Right lobe of liver (tissue), 6 donors: ENCODE results near the gene PRR36. TPM values are rescaled to one million over a fixed set of nuclear protein-coding genes. Genes with fewer than 3 reads are reported as not detected.

Experiments used
- ATAC-seq, 4 donors: fragments of 200-7000 bp; cut with Tn5 transposase; one replicate each; pipeline ENCODE4 v1.9.1; 2020; ENCODE audit warnings: mild to moderate bottlenecking in 4 of 4, moderate library complexity in 4 of 4
- DNase-seq, 3 donors: peaks; one replicate each; pipeline ENCODE4 v3.0.0-alpha.2; 2020
- H3K27ac ChIP-seq, 3 donors: fragments of 200-600 bp; one replicate each; pipeline ENCODE4 v1.8.0; 2022
- H3K27me3 ChIP-seq, 2 donors: fragments of 200-600 bp; one replicate each; pipeline ENCODE4 v1.8.0; 2022
- H3K36me3 ChIP-seq, 4 donors: fragments of 200-600 bp; sonication (generic) in 1 of 4; one replicate each; pipeline versions ENCODE4 v1.5.1 to v1.8.0; 2017 to 2022; ENCODE audit warnings: control low read depth in 1 of 4
- H3K4me1 ChIP-seq, 4 donors: fragments of 200-600 bp; sonication (generic) in 1 of 4; one replicate each; pipeline versions ENCODE4 v1.5.1 to v1.8.0; 2017 to 2022; ENCODE audit warnings: control low read depth in 1 of 4
- H3K4me3 ChIP-seq, 3 donors: fragments of 200-600 bp; one replicate each; pipeline ENCODE4 v1.8.0; 2022
- H3K9me3 ChIP-seq, 4 donors: fragments of 200-600 bp; sonication (generic) in 1 of 4; one replicate each; pipeline versions ENCODE4 v1.5.1 to v1.8.0; 2017 to 2022; ENCODE audit warnings: control low read depth in 1 of 4
- POLR2A ChIP-seq: fragments of 450-650 bp; IDR thresholded peaks from one replicate; pipeline ENCODE4 v1.6.1; 2017; ENCODE audit warnings: antibody characterized with exemption, mild to moderate bottlenecking
- WGBS: methylation state at CpG from one replicate; pipeline ENCODE4 v1.1.6; 2018; ENCODE audit warnings: low coverage, low lambda C conversion rate; ENCODE audit not compliant: insufficient coverage; ENCODE audit errors: missing lambda C conversion rate; 5-methylcytosine and 5-hydroxymethylcytosine counted together
- intact Hi-C, 2 donors: fragments of 100-400 bp; cut with DNase I; formaldehyde crosslinking; loops; one replicate each; pipeline versions ENCODE4 v1.11.2 to v1.14.1; 2022
- total RNA-seq, 6 experiments: library from RNA; depleted of rRNA in 2 of 6; stranded (reverse); fragments of >200 nt in 2 of 6; fragmentation: NEBNext Ultra II Directional in 3 of 6; extraction: Animal tissue kit (Norgen Biotek cat#: 25700) in 3 of 6; gene quantifications; one replicate each; pipeline versions ENCODE4 v1.1.0 to v1.2.4, GENCODE V29; 2016 to 2023
- TF ChIP-seq, protein P1 (sequence below), 4 donors: fragments of 200-600 bp in 3 of 4; fragments of 450-650 bp in 1 of 4; IDR thresholded peaks; one replicate each; pipeline versions ENCODE4 v1.5.1 to v1.8.0; 2016 to 2022; ENCODE audit warnings: antibody characterized with exemption in 4 of 4, mild to moderate bottlenecking in 2 of 4
- donor health status: DM: no; HTN: yes; CAD: no.
- donor health status: DM: no; HTN: no; CAD: no.
- donor health status: DM: no; HTN: no; CAD: no.
- donor health status: DM: no; HTN: yes; CAD: no.
- donor health status: DM: no; HTN: yes; CAD: no.

PRR36 gene
- total RNA-seq, 6 experiments from 2014 or later, result 0.07 to 0.37 (median 0.12) TPM; not detected in 2

DNA sequence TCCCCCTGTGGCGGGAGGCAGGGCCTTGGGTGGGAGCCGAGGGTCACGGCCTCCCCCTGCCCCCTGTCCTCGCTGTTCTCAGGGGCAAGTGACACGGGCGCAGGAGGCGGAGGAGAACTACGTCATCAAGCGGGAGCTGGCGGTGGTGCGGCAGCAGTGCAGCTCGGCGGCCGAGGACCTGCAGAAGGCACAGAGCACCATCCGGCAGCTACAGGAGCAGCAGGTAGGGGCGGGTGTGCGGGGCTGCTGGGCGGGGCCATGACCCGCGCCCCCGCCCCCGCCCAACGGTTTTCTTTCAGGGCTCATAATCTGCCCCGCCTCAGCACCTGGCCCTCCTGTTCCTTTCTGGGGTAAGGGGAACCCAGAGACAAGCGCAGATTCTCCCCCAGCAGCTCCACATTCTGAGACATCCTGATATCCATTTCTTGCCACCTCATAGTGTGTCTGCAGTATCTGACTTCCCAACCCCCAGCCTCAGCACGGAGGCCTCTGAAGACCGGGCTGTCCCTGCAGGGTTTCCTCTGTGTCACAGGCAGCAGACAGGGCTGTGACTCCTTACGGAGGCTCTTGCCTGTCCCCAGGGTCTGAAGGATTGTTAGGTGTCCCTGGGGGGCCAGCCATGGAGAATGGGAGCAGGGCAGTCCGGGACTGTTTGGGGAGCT lies 15.9 kb downstream of the PRR36 start:
- no peak for TF ChIP-seq POLR2A
- TF ChIP-seq, protein P1, sequence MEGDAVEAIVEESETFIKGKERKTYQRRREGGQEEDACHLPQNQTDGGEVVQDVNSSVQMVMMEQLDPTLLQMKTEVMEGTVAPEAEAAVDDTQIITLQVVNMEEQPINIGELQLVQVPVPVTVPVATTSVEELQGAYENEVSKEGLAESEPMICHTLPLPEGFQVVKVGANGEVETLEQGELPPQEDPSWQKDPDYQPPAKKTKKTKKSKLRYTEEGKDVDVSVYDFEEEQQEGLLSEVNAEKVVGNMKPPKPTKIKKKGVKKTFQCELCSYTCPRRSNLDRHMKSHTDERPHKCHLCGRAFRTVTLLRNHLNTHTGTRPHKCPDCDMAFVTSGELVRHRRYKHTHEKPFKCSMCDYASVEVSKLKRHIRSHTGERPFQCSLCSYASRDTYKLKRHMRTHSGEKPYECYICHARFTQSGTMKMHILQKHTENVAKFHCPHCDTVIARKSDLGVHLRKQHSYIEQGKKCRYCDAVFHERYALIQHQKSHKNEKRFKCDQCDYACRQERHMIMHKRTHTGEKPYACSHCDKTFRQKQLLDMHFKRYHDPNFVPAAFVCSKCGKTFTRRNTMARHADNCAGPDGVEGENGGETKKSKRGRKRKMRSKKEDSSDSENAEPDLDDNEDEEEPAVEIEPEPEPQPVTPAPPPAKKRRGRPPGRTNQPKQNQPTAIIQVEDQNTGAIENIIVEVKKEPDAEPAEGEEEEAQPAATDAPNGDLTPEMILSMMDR (IDR thresholded peaks at IDR 0.05), result no peak
- Histone ChIP-seq H3K27ac (no peak overlapping the region), H3K27me3 (no peaks in the 10 kb centered on the region), H3K4me1 (peaks cover 0 to 13% (median 4%) of the 10 kb centered on the region in 4 donors), H3K36me3 (no peaks in the 10 kb centered on the region), H3K9me3 (no peaks in the 10 kb centered on the region), H3K4me3 (no peak overlapping the region)
- no peak for DNase-seq
- no peak for ATAC-seq
- intact Hi-C loops, result loop anchor here in 1 of 2 donors (10.0 kb wide), 1 partner anchor 47 kb away; the partner anchor contains the start of gene MAP2K7
- 81% methylated on average over 3 of the region's 29 CpGs for WGBS

DNA sequence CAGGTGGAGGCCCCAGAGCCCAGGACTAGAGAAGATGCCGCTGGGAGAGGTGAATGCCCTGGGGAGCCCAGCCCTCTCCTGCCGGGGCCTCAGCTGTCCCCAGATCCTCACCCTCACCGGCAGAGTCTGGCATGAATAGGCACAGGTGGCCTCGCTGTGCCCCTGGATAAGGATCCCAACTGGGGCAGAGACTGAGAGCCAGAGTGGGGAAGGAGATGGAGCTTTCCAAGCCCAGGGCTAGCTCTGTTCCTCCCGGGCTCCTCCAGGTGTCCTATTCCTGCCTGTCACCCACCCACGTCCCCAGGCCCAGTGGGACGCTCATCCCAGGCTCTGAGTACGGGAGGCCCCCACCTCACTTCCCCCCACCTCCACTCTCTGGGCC lies 16.5 kb downstream of the PRR36 start:
- TF ChIP-seq, protein P1 (IDR thresholded peaks at IDR 0.05), result no peak
- no peak for TF ChIP-seq POLR2A
- no peak overlapping the region for H3K4me3 ChIP-seq
- H3K9me3 ChIP-seq, result no peaks in the 10 kb centered on the region
- DNase-seq (no peak), ATAC-seq (no peak)
- intact Hi-C loops, result loop anchor here in 1 of 2 donors (10.0 kb wide), 1 partner anchor 47 kb away; the partner anchor contains the start of gene MAP2K7
- peaks cover 0 to 13% (median 4%) of the 10 kb centered on the region in 4 donors for H3K4me1 ChIP-seq
- no peaks in the 10 kb centered on the region for H3K36me3 ChIP-seq
- WGBS, result 100% methylated on average over 1 of the region's 8 CpGs
- H3K27me3 ChIP-seq, result no peaks in the 10 kb centered on the region
- H3K27ac ChIP-seq, result no peak overlapping the region

DNA sequence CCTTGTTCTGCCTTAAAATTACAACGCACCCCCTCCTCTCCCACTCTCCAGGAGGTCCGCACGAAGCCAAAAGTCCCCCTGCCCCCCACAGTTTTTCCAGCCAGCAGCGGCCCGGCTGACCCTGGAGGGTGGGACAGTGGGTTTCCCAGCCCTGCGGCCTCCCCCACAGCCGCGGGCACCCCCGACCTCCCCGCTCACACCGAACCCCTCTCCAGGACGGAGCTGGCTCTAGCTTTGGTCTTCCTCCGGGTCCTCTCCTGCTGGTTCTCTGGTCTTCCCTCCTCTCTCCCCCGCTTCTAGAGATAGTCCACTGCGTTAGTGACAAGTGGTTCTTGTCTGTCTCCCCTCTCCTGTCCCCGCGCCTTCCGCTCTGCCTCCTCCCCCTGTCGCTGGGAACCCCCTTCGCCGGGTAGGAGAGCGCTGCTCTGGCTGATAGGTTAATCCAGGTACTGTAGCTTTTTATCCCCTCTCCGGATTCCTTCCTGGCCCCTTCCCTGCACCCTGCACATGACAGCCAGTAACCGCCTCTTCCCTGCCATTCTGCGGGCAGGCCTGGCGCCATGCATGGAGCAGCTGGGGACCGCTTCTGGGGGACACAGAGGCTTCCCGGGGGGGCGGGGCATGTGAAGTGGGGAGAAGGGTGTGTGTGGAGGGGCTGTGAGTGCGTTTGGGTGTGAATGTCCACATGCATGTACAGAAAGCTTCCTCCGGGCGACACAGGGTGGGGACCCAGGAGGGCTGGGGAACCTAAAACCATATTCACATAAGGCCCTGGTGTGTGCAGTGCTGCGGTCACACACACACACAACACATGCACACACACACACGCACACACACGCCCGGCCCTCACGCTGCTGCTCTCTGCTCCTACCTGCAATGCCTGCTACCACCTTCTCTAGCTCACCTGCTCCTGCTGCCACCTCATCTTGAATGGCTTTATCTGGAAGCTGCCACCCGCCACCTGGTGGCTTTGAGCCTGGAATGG lies 17.2 kb downstream of the PRR36 start:
- H3K36me3 ChIP-seq, result no peaks in the 10 kb centered on the region
- H3K4me1 ChIP-seq, result peaks cover 0 to 8% (median 4%) of the 10 kb centered on the region in 4 donors
- ATAC-seq (no peak), DNase-seq (no peak)
- WGBS, result 71% methylated on average over 19 of the region's 38 CpGs
- no peak for TF ChIP-seq POLR2A
- TF ChIP-seq, protein P1 (IDR thresholded peaks at IDR 0.05), result no peak
- intact Hi-C loops, result loop anchor here in 1 of 2 donors (10.0 kb wide), 1 partner anchor 48 kb away; the partner anchor contains the start of gene MAP2K7
- H3K27ac ChIP-seq, result no peak overlapping the region
- no peaks in the 10 kb centered on the region for H3K27me3 ChIP-seq
- H3K9me3 ChIP-seq, result no peaks in the 10 kb centered on the region
- no peak overlapping the region for H3K4me3 ChIP-seq

GRCh38 chr19:7856109-7856591 lies 18.0 kb downstream of the PRR36 start:
- Histone ChIP-seq H3K9me3 (no peaks in the 10 kb centered on the region), H3K4me3 (no peak overlapping the region), H3K36me3 (no peaks in the 10 kb centered on the region), H3K4me1 (peaks cover 0 to 8% (median 3%) of the 10 kb centered on the region in 4 donors), H3K27ac (no peak overlapping the region), H3K27me3 (no peaks in the 10 kb centered on the region)
- intact Hi-C loops, result loop anchor here in 1 of 2 donors (10.0 kb wide), 1 partner anchor 49 kb away; the partner anchor contains the start of gene MAP2K7
- TF ChIP-seq POLR2A, result no peak
- TF ChIP-seq, protein P1 (IDR thresholded peaks at IDR 0.05), result no peak
- 69% methylated on average over 8 of the region's 16 CpGs for WGBS
- ATAC-seq, result no peak
- DNase-seq, result no peak
